ENCODE measurements around the gene OR6C65.

- TF ChIP-seq, protein P1, sequence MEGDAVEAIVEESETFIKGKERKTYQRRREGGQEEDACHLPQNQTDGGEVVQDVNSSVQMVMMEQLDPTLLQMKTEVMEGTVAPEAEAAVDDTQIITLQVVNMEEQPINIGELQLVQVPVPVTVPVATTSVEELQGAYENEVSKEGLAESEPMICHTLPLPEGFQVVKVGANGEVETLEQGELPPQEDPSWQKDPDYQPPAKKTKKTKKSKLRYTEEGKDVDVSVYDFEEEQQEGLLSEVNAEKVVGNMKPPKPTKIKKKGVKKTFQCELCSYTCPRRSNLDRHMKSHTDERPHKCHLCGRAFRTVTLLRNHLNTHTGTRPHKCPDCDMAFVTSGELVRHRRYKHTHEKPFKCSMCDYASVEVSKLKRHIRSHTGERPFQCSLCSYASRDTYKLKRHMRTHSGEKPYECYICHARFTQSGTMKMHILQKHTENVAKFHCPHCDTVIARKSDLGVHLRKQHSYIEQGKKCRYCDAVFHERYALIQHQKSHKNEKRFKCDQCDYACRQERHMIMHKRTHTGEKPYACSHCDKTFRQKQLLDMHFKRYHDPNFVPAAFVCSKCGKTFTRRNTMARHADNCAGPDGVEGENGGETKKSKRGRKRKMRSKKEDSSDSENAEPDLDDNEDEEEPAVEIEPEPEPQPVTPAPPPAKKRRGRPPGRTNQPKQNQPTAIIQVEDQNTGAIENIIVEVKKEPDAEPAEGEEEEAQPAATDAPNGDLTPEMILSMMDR (IDR thresholded peaks at IDR 0.05): no peak
- TF ChIP-seq POLR2A (IDR thresholded peaks at IDR 0.05) (no peak), EP300 (IDR thresholded peaks at IDR 0.05) (no peak)
These were observed 4.0 kb upstream of the OR6C65 start for GRCh38 chr12:55396326-55396725.

Data from gastroesophageal sphincter (tissue), 3 donors.